Activated CD8-positive, alpha-beta T cell treated with anti-CD3 and anti-CD28 coated beads for 36 hours (primary cell): ENCODE measurements around the gene NPRL2. TPM values are rescaled to one million over a fixed set of nuclear protein-coding genes. Genes with fewer than 3 reads are reported as not detected.

Source experiments
- ATAC-seq: fragments of 200-7000 bp; cut with Tn5 transposase; one replicate; pipeline ENCODE4 v1.10.0; 2021; ENCODE audit warnings: mild to moderate bottlenecking, moderate library complexity
- CTCF ChIA-PET: fragments of 350-600 bp; sonication (Branson Sonifier 250); formaldehyde crosslinking; loops from one replicate; lab custom pipeline; 2021; ENCODE audit warnings: antibody characterized with exemption; lab: Charles Lee
- POLR2A ChIA-PET: fragments of 350-600 bp; sonication (Branson Sonifier 250); formaldehyde crosslinking; loops from one replicate; lab custom pipeline; 2021; ENCODE audit warnings: antibody characterized with exemption; lab: Charles Lee
- DNase-seq: peaks from one replicate; pipeline ENCODE4 v3.0.0-alpha.2; 2020
- H3K27ac Mint-ChIP-seq: one replicate; pipeline ENCODE4 v1.8.0; 2021; ENCODE audit warnings: mild to moderate bottlenecking, mixed read lengths
- H3K27me3 Mint-ChIP-seq: one replicate; pipeline ENCODE4 v1.8.0; 2021; ENCODE audit warnings: mixed read lengths
- H3K36me3 Mint-ChIP-seq: one replicate; pipeline ENCODE4 v1.8.0; 2021; ENCODE audit warnings: low read depth, mixed read lengths
- H3K4me1 Mint-ChIP-seq: one replicate; pipeline ENCODE4 v1.8.0; 2021; ENCODE audit warnings: low read depth, mixed read lengths
- H3K4me3 Mint-ChIP-seq: one replicate; pipeline ENCODE4 v1.8.0; 2021; ENCODE audit warnings: mild to moderate bottlenecking, moderate library complexity, mixed read lengths
- H3K9me3 Mint-ChIP-seq: one replicate; pipeline ENCODE4 v1.8.0; 2021; ENCODE audit warnings: mixed read lengths
- intact Hi-C: fragments of 100-400 bp; cut with micrococcal nuclease; formaldehyde crosslinking; loops from one replicate; pipeline ENCODE4 v1.10.0; 2022
- total RNA-seq, 2 experiments: library from RNA; stranded (reverse); gene quantifications; one replicate each; pipeline ENCODE4 v1.2.3, GENCODE V29; 2021
- TF ChIP-seq, protein P1 (sequence below): fragments of 200-600 bp; IDR thresholded peaks from one replicate; pipeline ENCODE4 v1.8.0; 2022; ENCODE audit warnings: antibody characterized with exemption, mild to moderate bottlenecking

NPRL2 gene
- total RNA-seq, 2 experiments from 2014 or later = 41.3 to 44.7 TPM

DNA sequence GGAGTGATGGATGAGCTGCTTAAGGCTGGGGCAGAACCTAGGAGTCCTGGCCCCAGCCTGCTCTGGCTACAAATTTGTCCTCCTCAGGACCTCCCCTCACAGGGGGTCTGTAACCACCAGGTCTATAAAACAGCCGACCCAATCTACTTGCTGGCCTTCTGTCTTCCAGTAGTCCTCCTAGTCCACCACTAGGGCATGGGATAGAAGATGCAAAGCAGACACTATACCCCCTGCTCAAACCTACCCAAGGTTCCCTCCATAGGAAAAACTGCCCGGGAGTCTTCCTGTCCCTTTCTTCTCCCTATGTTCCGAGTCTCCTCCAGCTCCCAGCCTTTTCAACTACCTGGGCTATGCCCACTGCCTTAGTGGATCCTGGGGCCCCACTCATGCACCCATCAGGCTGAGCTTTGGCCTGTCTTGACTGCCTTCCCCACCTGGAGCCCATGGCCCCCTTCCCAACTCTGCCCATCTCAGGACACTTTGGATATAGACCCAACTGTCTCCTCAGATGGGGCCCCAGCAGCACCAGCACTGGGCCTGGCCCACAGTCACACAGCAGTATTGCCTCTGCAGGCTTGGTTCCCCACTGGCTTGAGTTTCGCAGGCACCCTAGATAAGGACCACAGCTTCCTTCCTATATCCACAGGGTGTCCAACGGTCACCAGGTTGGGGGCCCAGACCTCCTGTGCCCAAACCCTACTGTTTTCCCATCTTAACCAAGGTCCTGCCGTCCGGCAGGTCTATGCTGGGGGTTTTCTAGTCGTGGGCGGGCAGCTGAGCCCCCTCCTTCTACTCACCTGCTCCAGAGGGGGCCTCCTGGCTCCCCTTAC lies 52.5 kb downstream of the NPRL2 start:
- peak overlapping the region; percentile 99 for H3K4me3 Mint-ChIP-seq
- ChIA-PET CTCF (interaction anchor here (0.6 to 1.9 kb wide), 9 partner anchors 9 to 55 kb away, joined by 3 to 8 read pairs (median 4); partner anchors contain the start of genes LSMEM2 and TUSC2), POLR2A (interaction anchor here (0.9 to 3.1 kb wide), 13 partner anchors 8 to 61 kb away, joined by 3 to 14 read pairs (median 6); partner anchors contain the start of genes CYB561D2, LSMEM2, NPRL2 and RASSF1)
- TF ChIP-seq, protein P1, sequence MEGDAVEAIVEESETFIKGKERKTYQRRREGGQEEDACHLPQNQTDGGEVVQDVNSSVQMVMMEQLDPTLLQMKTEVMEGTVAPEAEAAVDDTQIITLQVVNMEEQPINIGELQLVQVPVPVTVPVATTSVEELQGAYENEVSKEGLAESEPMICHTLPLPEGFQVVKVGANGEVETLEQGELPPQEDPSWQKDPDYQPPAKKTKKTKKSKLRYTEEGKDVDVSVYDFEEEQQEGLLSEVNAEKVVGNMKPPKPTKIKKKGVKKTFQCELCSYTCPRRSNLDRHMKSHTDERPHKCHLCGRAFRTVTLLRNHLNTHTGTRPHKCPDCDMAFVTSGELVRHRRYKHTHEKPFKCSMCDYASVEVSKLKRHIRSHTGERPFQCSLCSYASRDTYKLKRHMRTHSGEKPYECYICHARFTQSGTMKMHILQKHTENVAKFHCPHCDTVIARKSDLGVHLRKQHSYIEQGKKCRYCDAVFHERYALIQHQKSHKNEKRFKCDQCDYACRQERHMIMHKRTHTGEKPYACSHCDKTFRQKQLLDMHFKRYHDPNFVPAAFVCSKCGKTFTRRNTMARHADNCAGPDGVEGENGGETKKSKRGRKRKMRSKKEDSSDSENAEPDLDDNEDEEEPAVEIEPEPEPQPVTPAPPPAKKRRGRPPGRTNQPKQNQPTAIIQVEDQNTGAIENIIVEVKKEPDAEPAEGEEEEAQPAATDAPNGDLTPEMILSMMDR = no peak
- H3K9me3 Mint-ChIP-seq = no peaks in the 10 kb centered on the region
- H3K27ac Mint-ChIP-seq = peak overlapping the region; percentile 98
- DNase-seq (no peak), ATAC-seq (no peak)
- intact Hi-C loops = no loop called here
- H3K4me1 Mint-ChIP-seq = peaks cover 17% of the 10 kb centered on the region
- H3K36me3 Mint-ChIP-seq = peaks cover 1% of the 10 kb centered on the region
- H3K27me3 Mint-ChIP-seq = no peaks in the 10 kb centered on the region

DNA sequence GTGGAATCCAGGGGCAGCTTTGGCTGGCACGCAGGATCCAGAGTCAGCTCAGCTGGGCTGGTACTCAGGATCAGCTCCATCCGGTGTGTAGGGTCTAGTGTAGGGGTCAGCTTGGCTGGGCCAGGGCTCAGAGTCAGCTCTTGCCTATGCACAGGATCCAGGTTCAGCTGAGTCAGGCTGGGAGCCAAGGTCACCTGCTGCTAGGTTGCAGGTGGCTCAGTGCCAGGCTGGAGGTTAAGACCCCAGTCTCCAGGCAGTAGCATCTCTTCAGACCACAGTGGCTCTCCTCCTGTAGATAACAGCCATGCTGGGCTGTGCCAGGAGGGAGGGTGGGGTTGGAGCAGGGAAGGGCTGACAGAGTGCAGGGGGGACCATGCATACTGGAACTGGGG lies 53.2 kb downstream of the NPRL2 start:
- POLR2A ChIA-PET = interaction anchor here (1.8 to 3.1 kb wide), 2 partner anchors 9 to 40 kb away, joined by 7 to 14 read pairs; no protein-coding TSS in a partner anchor
- Mint-ChIP-seq H3K4me1 (peaks cover 23% of the 10 kb centered on the region), H3K27ac (no peak overlapping the region), H3K27me3 (no peaks in the 10 kb centered on the region), H3K36me3 (peaks cover 1% of the 10 kb centered on the region), H3K4me3 (peak overlapping the region; percentile 99), H3K9me3 (no peaks in the 10 kb centered on the region)
- CTCF ChIA-PET = interaction anchor here (1.0 to 1.9 kb wide), 3 partner anchors 8 to 27 kb away, joined by 3 to 8 read pairs (median 4); no protein-coding TSS in a partner anchor
- DNase-seq = no peak
- ATAC-seq = no peak
- intact Hi-C loops = no loop called here
- TF ChIP-seq, protein P1 = no peak

Other genes starting within 250 kb of the NPRL2 start
- gene SEMA3F, start 195.5 kb downstream of the NPRL2 start, total RNA-seq = under 1 TPM; 0.34 to 0.43 TPM
- under 1 TPM; 0.11 to 0.23 TPM for gene GNAT1, start 159.2 kb downstream of the NPRL2 start, total RNA-seq
- gene SLC38A3, start 145.5 kb downstream of the NPRL2 start, total RNA-seq = under 1 TPM in 1 of 2 experiments, not detected in 1; 0.22 TPM
- 100 to 1,000 TPM; 238 to 242 TPM for gene GNAI2, start 114.6 kb downstream of the NPRL2 start, total RNA-seq
- 1 to 10 TPM; 1.6 to 2.3 TPM for gene SEMA3B, start 81.6 kb downstream of the NPRL2 start, total RNA-seq
- gene LSMEM2, start 71.7 kb downstream of the NPRL2 start, total RNA-seq = not detected
- 100 to 1,000 TPM; 132 to 133 TPM for gene IFRD2, start 58.3 kb downstream of the NPRL2 start, total RNA-seq
- gene HYAL3, start 51.4 kb downstream of the NPRL2 start, total RNA-seq = 1 to 10 TPM; 3.3 to 4.1 TPM
- gene NAA80, start 51.4 kb downstream of the NPRL2 start, total RNA-seq = 10 to 100 TPM; 23.2 to 23.4 TPM
- gene HYAL1, start 47.2 kb downstream of the NPRL2 start, total RNA-seq = not detected
- 1 to 10 TPM; 3.9 to 4.1 TPM for gene HYAL2, start 28.0 kb downstream of the NPRL2 start, total RNA-seq
- gene TUSC2, start 22.6 kb downstream of the NPRL2 start, total RNA-seq = 10 to 100 TPM; 16.7 to 19.5 TPM
- gene RASSF1, start 9.9 kb downstream of the NPRL2 start, total RNA-seq = 10 to 100 TPM; 75.8 to 76.5 TPM
- 1 to 10 TPM; 1.5 to 2.6 TPM for gene ZMYND10, start 5.0 kb downstream of the NPRL2 start, total RNA-seq
- gene CYB561D2, start 87 bp upstream of the NPRL2 start, total RNA-seq = 10 to 100 TPM; 17.1 to 18.2 TPM
- 10 to 100 TPM; 15.2 to 16.8 TPM for gene TMEM115, start 8.7 kb upstream of the NPRL2 start, total RNA-seq
- 1 to 10 TPM; 1.6 to 2.1 TPM for gene CACNA2D2, start 152.9 kb upstream of the NPRL2 start, total RNA-seq
- 10 to 100 TPM; 37.9 to 41.3 TPM for gene C3orf18, start 217.0 kb upstream of the NPRL2 start, total RNA-seq
- gene HEMK1, start 218.7 kb upstream of the NPRL2 start, total RNA-seq = 100 to 1,000 TPM in 1 of 2 experiments, 10 to 100 TPM in 1; 97.1 to 101 TPM